Stomach (tissue), 4 donors: ENCODE results near the gene CRYGS.

Source experiments
- POLR2AphosphoS5 ChIP-seq, 3 donors: sonication (generic); formaldehyde crosslinking; IDR thresholded peaks; one replicate each; pipeline ENCODE4 v1.6.1; 2016; ENCODE audit warnings: antibody characterized with exemption in 3 of 3
- TF ChIP-seq, protein P1 (sequence below), 7 experiments: fragments of 450-650 bp in 4 of 7; fragments of 200-600 bp in 3 of 7; sonication (generic) in 3 of 7; IDR thresholded peaks; one replicate each; pipeline ENCODE4 v1.5.1; 2016 to 2019; ENCODE audit warnings: antibody characterized with exemption in 7 of 7, control low read depth in 2 of 7, mild to moderate bottlenecking in 1 of 7

DNA sequence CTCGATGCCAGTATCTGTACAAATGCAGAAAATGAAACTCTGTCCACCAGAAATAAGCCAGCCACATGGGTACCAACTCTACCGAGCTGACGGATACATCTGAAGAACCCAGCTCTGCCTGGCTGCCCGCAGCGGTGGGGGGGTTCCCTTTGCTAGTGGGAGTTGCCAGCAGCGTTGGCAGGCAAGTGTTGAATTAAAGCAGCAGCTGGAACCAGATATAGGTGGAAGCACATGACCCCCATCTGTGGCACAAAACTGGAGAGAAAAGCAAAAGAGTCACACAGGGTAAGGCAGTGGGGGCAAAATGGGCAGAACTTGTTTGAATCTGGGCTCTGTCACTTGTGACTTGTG is 17.9 kb downstream of the CRYGS start:
- TF ChIP-seq, protein P1, sequence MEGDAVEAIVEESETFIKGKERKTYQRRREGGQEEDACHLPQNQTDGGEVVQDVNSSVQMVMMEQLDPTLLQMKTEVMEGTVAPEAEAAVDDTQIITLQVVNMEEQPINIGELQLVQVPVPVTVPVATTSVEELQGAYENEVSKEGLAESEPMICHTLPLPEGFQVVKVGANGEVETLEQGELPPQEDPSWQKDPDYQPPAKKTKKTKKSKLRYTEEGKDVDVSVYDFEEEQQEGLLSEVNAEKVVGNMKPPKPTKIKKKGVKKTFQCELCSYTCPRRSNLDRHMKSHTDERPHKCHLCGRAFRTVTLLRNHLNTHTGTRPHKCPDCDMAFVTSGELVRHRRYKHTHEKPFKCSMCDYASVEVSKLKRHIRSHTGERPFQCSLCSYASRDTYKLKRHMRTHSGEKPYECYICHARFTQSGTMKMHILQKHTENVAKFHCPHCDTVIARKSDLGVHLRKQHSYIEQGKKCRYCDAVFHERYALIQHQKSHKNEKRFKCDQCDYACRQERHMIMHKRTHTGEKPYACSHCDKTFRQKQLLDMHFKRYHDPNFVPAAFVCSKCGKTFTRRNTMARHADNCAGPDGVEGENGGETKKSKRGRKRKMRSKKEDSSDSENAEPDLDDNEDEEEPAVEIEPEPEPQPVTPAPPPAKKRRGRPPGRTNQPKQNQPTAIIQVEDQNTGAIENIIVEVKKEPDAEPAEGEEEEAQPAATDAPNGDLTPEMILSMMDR (IDR thresholded peaks at IDR 0.05), result no peak
- no peak for TF ChIP-seq POLR2AphosphoS5 (IDR thresholded peaks at IDR 0.05)
